DMS153 treated with DMSO at 0.1 percent for 48 hours (cell line): ENCODE data around the gene PRND.
"Not testable (repeated sequence)": the region's sequence is repeated elsewhere in the genome, so short reads cannot be mapped to it uniquely, and the experiment has no call there.

Experiments used
- DNase-seq: peaks from one replicate; lab custom pipeline; 2025; ENCODE audit not compliant: unreplicated experiment; lab: John Stamatoyannopoulos, UW

PRND gene, protein sequence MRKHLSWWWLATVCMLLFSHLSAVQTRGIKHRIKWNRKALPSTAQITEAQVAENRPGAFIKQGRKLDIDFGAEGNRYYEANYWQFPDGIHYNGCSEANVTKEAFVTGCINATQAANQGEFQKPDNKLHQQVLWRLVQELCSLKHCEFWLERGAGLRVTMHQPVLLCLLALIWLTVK

DNA sequence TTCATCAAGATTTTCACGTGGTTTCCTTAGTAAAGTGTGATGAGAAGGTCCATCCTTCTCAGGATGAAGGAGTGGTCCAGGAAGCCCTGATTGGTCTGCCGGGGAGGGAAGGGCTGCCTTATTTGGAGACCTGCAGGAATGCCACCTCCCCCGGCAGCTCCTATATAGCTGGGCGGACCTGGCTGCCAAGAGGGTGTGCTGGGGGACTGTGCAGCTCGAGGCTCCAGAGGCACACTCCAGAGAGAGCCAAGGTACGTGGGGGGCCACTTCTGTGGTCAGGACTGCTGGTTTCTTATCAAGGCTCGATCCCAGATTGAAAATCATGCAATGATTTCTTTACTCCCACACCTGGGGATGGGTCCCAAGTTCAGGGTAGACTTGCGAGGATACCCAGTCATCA, at the start of gene PRND:
TSS of gene PRND (plus strand) at position 191 of the 400 bp plus-strand sequence. CDS start 2,643 bp downstream, outside the sequence.
- no peak for DNase-seq

DNA sequence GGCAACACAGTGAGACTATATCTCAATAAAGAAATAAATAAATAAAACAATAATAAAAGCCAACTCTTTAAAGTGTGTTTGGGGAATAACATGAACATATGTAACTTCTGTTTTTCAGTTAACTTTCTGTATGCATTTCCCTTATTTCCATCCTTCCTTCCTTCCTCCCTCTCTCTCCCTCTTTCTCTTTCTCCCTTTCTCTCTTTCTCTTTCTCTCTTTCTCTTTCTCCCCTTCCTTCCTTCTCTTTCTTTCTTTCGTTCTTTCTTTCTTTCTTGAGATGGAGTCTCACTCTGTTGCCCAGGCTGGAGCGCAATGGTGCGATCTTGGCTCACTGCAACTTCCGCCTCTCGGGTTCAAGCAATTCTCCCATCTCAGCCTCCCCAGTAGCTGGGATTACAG, 48.8 kb upstream of the PRND start:
- DNase-seq: no peak

DNA sequence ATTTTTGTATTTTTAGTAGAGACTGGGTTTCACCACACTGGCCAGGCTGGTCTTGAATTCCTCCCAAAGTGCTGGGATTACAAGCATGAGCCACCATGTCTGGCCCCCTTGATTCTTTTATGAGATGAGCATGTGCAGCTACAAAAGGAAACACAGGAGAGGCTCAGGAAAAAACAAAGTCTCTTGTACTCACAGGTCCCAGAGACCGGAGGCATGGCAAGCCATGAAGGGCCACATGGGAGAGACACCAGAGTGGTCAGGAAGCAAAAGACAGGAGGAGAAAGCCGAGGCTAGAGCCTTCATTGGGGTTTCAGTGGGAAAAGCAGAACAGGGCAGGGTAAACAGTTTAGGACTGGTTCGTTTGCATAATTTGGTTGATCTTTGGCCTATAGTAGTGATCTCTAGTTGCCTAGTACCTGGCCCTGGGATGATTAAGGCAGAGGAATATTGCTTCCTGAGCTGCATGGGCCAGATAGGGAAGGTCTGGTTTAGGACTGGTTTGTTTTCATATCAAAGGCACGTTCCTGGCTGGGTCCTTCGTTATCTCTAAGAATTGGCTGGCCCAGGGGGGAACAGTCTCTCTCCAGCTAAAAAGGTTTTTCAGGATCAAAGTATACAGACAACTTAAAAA, 48.2 kb upstream of the PRND start:
- DNase-seq: no peak

DNA sequence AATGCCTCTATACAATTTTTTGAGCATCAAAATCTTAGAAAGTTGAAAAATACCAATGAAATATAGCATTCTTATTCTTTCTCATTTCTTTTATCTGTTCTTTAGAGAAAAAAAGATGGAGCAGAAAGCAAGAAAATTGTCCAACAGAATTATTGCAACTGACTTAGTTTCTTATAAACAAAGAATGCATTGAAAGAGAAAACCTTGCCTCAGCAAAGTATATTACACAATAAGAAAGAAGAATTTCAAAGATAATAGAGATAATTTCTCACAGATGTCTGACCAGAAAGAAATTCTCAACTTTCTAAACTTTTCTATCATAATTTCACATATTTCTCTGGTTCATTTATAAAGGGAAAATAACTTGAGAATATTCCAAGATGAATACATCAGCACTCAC, 47.0 kb upstream of the PRND start:
- DNase-seq: no peak

DNA sequence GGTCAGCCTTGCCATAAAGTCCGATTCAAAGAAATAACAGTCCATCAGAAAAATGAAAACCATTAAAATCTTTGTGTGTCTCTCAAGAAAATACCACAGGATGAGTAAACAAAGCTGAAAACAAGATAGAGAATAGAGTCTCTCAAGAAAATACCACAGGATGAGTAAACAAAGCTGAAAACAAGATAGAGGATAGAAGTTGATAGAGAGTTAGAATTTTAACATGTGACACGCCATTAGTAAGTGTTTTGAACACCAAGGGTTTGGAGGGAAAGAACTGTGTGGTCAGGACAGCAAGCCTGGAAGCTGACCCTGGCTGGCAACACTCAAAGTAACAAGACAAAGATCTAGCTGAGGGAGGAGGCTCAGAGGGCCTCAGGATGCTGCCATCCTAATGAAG, 43.9 kb upstream of the PRND start:
- no peak for DNase-seq

DNA sequence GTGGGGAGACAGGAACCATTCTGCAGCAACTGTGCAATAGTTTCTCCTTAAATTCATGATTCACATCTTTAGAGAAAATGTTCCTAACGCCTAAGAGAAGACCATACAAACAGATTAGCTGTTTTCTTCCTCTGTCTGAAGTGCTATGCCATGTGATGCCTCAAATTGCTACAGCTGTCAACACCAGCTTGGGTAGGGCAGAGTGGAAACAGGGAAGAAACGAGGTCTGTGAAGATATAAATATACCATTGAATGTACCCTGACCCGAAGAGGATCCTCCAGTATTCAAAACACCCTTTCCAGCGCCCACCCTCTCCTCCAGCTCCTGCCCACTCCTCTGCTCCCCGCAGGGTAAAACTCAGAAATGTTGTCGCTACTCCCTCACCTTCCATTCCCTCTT, 40.3 kb upstream of the PRND start:
- DNase-seq: no peak

DNA sequence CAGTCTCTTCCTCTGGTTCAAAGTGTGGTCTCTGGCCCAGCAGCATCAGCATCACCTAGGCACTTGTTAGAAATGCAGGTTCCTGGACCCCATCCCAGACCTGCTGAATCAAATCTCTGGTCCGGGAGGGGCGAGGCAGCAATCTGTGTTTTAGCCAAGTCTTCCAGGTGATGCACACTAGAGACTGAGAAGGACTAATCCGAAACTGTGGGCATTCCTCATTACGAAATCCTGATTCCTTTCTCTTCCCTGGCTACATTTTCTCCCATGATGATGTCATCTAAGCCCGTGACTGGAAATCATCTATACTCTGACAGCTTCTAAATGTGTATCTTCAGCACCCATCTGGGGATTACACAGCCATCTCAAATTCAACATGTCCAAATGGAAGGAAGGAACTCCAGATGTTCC, 39.7 kb upstream of the PRND start:
- no peak for DNase-seq

DNA sequence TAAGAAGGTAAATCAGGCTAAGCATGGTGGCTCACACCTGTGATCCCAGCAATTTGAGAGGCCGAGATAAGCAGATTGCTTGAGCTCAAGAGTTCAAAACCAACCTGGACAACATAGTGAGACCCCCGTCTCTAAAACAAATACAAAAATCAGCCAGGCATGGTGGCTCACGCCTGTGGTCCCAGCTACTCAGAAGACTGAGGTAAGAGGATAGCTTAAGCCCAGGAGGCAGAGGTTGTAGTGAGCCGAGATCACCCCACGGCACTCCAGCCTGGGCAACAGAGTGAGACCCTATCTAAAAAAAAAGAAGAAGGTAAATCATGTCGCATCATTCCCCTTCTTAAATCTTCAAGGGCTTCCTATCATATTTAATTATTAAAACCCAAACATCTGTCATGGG, 39.0 kb upstream of the PRND start:
- DNase-seq: no peak

DNA sequence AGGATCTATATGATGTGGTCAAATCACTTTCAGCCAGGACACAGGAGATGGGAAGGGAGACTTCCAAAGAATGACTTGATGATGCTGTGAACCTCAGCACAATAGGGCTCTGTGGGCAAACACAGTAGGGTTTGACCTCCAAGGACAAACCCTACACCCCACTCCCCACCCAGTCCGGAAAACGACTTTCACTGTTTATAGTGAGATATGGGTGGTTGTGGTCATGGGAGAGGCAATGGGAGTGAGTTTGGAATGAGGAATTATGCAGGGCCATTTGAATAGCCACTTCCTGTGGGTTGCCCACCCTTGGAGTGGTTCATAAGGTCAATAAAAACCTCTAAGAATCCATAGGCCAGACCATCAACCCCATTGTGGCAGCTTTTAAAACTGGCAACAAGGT, 38.4 kb upstream of the PRND start:
- DNase-seq: no peak

DNA sequence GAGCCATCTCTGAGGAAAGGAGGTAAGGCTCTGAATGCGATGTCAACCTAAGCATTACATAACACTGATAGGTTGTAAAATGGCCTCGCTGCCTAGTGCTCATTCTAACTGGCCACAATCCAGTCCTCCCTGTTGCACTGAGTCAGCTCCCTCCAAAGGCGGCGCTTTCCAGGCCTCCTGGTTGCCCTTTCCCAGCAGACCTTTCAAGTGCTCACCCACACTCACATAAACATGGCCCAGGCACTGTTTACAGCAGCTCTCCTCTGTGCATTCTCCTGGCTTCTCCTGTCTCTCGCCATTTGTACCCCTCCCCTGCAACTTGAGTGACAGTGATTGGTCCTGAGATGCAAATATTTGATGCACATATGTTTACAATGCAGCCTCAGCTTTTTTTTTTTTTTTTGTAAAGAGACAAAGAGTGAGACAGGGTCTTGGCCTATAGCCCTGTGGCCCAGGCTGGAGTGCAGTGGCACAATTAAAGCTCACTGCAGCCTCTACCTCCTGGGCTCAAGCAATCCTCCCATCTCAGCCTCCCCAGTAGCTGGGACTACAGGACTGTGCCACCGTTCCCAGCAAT, 36.8 kb upstream of the PRND start:
- DNase-seq: no peak

DNA sequence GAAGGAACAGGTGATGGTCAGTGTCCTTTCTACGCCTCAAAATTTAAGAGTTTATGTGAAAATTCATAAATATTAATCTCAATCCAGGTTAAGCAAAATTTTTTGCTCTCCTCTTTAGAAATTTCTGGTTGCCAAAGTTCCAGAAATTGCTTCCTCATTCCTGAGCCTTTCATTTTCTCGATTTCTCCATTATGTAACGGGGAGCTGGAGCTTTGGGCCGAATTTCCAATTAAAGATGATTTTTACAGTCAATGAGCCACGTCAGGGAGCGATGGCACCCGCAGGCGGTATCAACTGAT, 35.8 kb upstream of the PRND start:
- DNase-seq: no peak

DNA sequence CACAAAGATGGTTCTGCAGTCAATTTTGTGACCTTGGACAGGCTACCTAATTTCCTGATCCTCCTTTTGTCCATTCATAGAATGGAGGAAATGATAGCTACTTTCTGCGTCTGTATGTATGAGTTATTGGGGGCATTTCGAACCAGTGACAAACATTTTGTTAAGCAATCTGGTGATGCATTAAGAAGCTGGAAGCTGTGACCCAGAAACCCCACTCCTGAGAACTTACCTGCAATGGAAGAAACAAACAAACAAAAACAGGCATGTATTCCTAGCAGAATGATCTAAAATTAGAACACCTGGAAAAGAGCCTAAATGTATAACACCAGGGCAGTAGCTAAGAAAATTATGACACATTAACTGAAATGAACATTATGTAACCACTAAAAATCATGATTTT, 33.4 kb upstream of the PRND start:
- DNase-seq: no peak

DNA sequence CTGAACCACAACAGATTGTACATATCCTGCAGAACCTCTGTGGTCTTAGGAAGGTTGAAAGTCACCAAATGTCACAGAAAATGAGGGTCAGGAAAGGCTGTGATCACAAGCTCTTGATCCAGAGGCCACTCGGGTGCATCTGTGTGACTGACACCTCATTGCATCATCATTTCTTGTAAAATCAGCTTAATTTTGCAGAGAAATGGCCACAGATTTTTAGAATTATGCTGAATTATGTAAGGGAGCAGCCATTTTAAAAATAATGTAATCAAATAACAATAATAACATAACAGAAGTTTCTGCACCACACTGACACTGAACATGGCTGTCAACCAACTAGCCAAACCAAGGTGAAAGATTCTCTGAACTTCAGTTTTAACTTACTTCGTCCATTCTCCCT, 32.5 kb upstream of the PRND start:
- no peak for DNase-seq

DNA sequence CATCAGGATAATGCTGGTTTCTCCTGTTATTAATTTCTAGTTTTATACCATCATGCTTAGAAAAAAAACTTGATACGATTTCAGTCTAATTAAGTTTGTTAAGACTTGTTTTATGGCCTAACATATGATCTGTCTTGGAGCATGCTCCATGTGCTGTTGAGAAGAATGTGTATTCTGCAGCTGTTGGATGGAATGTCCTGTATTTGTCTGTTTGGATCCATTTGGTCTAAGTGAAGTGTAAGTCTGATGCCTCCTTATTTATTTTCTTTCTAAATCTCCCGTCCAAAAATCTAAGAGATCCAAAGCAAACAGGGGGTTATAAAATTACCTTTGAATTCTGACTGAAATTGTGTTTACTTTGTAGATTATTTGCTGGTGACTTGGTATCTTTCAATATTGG, 30.0 kb upstream of the PRND start:
- no peak for DNase-seq

DNA sequence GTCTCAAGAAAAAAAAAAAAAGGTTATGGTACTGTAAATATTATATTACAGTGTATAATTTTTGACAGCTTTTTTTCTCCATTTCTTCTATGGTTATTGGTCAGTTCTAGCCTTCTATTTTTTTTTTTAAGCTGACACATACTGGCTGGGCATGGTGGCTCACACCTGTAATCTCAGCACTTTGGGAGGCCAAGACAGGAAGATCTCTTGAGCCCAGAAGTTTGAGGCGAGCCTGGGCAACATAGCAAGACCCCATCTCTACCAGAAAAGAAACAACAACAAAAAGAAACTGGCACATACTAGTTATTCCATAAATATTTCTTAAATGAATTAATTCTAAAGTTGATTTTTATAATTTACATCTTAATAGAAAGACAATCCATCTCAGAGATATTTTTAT, 27.6 kb upstream of the PRND start:
- DNase-seq: no peak

DNA sequence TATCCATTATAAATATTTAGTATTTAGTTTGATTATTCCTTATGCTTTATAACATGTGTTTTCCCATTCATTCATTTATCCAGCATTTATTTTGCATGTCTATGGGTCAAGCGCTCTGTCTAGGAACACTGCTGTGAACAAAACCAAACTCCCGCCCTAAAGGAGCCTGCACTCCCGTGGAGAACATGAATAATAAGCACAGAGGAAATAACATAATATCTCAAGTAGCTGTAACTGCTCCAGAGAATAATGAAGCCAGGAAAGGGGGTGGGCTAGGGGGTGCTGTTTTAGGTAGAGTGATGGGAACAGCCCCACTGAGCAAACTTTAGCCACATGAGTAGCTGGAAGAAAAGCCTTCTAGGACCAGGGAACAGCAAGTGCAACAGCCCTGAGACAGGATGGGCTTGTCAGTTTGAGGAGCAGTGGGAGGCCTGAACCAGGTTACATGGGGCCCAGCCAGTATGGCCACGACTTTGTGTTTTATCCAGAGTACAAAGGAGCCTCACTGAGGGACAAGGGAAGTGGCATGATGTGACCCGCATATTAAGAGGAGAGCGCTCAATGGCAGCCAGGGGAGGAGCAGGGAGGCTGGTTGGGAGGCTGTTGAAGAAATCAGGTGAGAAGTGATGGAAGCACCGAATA, 24.4 kb upstream of the PRND start:
- DNase-seq: no peak

DNA sequence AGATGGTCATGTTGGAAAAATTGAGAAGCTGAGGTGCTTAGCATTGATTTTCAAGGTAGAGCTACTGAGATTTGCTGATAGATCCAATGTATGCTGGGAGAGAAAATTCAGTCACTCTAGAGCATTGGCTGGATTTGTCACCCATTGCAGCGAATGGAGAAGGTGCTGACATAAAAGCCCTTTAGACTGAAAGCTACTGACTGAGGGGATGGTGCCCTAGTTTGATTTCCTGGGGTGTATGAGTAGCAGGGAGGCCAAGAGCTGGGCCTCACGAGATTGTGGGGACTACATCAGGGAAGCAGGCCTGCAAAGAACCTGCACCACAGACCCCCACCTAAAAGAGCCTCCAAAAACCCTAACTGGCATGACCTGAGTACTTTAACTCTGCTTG, 23.9 kb upstream of the PRND start:
- DNase-seq: no peak

DNA sequence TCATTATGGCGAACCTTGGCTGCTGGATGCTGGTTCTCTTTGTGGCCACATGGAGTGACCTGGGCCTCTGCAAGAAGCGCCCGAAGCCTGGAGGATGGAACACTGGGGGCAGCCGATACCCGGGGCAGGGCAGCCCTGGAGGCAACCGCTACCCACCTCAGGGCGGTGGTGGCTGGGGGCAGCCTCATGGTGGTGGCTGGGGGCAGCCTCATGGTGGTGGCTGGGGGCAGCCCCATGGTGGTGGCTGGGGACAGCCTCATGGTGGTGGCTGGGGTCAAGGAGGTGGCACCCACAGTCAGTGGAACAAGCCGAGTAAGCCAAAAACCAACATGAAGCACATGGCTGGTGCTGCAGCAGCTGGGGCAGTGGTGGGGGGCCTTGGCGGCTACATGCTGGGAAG, 22.5 kb upstream of the PRND start:
- no peak for DNase-seq

DNA sequence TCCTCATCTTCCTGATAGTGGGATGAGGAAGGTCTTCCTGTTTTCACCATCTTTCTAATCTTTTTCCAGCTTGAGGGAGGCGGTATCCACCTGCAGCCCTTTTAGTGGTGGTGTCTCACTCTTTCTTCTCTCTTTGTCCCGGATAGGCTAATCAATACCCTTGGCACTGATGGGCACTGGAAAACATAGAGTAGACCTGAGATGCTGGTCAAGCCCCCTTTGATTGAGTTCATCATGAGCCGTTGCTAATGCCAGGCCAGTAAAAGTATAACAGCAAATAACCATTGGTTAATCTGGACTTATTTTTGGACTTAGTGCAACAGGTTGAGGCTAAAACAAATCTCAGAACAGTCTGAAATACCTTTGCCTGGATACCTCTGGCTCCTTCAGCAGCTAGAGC, 21.8 kb upstream of the PRND start:
- DNase-seq: no peak

DNA sequence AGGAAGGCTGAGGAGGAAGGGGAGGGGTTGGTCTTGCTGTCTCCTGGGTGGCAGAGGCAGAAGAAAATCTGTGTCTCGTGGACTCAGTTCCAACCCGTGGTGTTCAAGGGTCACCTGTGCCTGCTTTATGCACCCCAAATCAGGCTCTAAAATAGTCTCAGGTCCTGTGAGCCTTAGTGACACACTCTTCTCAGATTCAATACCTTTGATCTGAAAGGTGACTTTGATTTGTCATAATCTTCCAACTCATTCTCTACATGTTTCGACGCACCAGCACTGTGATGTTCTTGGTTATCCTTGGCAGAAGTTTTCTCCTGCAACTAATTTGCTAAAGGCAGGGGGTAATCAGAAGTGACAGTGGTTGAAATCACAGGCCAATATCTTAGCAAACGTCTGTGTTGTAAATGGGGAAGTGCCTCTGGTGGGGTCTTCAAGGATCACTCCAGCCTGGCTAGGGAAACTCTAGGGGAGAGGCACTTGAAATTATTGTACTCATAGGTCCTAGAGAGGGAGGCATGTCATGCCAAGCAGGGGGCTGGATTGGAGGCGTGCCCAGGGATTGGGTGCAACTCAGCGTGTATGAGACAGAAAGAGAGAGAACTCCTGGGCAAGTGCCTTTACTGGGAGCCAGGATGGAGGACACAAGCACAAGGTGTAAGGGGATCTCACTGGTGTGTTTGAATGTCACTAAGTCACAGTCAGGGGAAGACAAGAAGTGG, 19.0 kb upstream of the PRND start:
- DNase-seq: no peak

DNA sequence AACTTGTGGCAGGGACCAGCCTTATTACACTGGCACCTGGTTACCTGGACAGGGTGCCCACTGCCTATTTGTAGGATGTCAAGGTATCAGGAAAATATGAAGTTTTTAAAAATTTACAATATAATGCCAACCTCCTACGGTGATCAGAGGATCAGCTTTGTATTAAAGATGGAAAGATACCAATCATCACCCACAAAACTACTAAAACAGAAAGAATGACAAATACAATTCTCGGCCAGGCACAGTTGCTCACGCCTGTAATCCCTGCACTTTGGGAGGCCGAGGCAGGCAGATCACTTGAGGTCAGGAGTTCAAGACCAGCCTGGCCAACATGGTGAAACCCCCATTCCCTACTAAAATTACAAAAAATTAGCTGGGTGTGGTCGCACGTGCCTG, 18.4 kb upstream of the PRND start:
- DNase-seq: no peak

DNA sequence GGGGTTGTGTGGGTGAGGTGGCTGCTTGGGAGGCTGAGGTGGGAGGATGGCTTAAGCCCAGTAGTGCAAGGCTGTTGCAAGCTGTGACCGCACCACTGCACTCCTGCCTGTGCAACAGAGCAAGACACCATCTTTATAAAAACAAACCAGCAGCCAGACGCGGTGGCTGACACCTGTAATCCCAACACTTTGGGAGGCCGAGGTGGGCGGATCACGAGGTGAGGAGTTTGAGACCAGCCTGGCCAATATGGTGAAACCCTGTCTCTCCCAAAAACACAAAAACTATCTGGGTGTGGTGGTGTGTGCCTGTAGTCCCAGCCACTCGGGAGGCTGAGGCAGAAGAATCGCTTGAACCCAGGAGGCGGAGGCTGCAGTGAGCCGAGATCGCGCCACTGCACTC, 14.8 kb upstream of the PRND start:
- DNase-seq: not testable (repeated sequence)
